T-helper 2 cell treated with Interferon-gamma antibody and Interleukin-4, amounts not matched to agents 100 ng/mL and 5 ng/mL, for 36 hours (primary cell): Measurements from ENCODE around the gene HK2. TPM values are rescaled to one million over a fixed set of nuclear protein-coding genes. Genes with fewer than 3 reads are reported as not detected.

Experiments used
- intact Hi-C: fragments of 100-400 bp; cut with micrococcal nuclease; formaldehyde crosslinking; loops from one replicate; pipeline ENCODE4 v1.15.1; 2023
- total RNA-seq: library from RNA; stranded (reverse); gene quantifications from 2 replicates; pipeline ENCODE4 v1.2.3, GENCODE V29; 2022

The HK2 gene
- total RNA-seq, 1 donor from 2014 or later: 34.2 TPM

GRCh38 chr2:74856599-74856998 is 22.7 kb downstream of the HK2 start:
- intact Hi-C loops: no loop called here

DNA sequence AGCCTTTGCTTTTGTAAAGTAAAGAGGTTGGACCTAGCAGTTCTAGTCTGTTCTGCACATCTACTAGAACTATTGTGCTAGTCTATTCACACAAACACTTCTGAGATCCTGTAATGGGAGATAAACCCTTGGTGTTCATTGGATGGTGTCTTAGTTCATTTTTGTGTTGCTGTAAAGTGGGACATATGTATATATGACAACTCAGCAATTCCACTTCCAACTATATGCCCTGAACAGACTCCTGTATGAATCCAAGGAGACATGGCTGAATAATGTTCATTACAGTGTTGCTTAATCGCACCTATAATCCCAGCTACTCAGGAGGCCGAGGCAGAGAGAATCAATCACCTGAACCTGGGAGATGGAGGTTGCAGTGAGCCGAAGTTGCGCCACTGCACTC is 23.3 kb downstream of the HK2 start:
- intact Hi-C loops: no loop called here

DNA sequence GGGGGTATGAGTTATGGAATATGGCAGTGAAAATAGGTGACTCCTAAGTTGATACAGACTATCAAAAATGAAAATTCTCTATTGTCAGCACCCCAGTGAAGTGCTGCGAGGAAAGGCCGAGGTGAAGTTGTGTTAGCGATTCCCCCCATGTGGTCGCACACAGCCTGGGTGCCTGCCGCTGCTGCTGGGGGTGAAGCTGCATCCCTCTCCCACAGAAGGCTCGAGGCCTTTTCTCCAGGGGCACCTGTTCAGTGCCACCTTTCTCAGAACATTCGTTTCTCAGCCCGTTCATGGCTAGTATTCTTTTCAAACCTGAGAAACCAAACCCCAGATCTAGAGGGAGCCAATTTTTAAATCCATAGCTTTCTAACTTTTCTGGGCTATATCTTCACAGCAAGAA is 23.8 kb downstream of the HK2 start:
- intact Hi-C loops: no loop called here

DNA sequence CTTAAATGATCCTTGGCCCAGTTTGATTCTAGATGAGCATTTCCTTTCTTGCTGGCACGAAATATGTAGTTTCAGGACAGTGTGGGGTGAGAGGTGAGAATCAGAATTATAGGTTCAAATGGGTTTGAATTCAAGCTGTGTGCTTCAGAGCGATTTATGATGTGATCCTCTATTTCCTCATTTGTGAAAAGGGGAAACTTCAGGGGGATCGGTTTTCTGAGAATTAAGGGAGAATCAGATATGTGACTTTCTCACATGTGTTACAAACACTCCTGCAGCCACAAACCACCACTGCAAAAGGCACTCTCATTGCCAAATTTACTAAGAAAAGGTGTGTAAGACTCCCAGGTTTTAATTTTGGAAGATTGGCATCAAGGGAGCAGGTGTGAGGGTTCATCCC is 24.4 kb downstream of the HK2 start:
- intact Hi-C loops: no loop called here

DNA sequence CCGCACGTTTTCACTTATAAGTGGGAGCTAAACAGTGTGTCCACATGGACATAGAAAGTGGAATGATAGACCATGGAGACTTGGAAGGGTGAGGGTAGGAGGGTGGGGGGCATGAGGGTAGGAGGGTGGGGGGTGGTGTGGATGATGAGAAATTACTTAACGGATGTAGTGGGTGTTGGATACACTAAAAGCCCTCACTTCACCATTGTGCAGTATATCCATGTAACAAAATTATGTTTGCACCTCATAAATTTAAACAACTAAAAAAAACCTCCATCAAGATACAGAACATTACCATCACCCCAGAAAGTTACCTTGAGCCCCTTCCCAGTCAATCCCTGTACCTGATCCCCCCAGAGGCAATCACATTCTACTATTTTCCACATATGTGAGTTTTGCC is 26.2 kb downstream of the HK2 start:
- intact Hi-C loops: no loop called here

DNA sequence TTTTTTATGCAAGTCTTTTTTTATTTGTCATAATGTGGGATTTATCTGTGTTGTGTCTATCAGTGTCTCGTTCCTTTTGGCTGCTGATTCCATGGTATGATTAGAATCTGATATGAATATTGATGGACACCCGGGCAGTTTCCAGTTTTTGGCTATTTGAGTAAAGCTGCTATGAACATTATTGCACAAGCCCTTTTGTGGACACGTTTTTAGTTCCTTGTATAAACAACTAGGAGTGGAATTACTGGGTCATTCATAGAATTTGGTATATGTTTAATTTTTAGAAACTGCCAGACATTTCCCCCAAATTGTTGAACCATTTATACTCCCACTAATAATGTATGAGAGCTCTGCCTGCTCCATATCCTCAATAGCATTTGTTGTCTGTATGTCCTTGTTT is 26.6 kb downstream of the HK2 start:
- intact Hi-C loops: no loop called here

GRCh38 chr2:74861531-74861930 is 27.6 kb downstream of the HK2 start:
- intact Hi-C loops: no loop called here

DNA sequence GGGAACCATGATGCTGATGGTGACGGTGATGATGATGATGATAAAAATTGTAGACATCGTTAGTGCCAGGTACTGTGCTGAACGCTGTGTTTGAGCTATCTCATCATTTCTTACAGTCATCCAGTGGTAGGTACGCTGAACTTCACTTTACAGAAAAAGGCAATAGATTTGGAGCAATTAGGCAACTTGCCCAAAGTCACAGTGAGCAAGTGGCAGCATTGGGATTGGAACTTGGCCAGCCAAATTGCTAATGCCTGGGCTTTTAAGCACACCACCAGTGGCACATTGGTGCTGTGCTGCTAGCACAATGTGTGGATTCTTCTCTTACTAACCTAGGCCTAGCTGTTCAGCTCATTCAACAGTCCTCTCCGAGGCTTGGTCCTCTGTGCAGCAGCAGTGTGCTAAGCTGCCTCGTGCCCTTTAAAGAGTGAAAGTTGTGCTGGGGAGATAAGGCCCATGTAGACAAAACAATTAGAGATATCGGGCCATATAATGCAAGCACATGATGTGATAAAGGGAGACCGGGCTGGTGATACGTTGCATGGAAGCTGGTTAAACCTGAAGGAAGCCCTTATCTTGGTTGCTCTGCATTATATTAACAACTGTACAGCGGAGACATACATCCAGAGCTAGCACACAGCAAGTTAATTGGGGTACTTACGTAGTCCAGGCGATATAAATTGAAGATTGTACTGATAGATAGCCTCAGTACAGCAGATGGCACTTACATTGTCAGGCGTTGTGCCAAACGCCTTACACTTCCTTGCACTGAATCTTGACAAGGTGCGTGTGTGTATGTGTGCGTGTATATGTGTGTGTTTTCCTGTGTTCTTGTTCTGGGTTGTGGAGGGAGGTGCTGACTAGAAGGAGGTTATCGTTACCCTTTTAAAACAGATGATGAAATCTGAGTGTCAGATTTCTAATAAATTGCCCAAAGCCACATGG is 28.4 kb downstream of the HK2 start:
- intact Hi-C loops: no loop called here

DNA sequence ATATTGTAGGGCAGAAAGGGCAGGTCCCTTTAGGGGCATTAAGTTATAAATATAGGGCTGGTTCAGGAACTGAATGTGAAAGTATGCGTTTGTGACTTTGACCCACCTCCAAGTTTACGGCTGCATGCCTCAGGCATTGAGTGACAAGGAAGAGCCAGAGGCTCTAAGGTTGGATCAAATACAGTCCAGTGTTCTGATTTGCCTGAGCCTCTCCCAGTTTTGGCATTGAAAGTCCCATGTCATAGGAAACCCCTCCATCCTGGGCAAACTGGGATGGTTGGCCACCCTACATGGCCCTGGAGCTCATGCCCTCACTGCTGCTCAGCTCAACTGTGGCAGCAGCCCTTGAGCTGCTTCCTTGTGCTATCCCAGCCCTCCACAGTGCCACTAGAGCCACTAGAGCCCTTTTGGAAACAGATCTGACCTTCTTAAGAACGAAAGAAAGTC is 29.9 kb downstream of the HK2 start:
- intact Hi-C loops: no loop called here

- intact Hi-C loops: no loop called here
These were observed 31.1 kb downstream of the HK2 start for GRCh38 chr2:74864728-74865722.

- intact Hi-C loops: no loop called here
These were observed 32.1 kb downstream of the HK2 start for GRCh38 chr2:74865770-74866674.

DNA sequence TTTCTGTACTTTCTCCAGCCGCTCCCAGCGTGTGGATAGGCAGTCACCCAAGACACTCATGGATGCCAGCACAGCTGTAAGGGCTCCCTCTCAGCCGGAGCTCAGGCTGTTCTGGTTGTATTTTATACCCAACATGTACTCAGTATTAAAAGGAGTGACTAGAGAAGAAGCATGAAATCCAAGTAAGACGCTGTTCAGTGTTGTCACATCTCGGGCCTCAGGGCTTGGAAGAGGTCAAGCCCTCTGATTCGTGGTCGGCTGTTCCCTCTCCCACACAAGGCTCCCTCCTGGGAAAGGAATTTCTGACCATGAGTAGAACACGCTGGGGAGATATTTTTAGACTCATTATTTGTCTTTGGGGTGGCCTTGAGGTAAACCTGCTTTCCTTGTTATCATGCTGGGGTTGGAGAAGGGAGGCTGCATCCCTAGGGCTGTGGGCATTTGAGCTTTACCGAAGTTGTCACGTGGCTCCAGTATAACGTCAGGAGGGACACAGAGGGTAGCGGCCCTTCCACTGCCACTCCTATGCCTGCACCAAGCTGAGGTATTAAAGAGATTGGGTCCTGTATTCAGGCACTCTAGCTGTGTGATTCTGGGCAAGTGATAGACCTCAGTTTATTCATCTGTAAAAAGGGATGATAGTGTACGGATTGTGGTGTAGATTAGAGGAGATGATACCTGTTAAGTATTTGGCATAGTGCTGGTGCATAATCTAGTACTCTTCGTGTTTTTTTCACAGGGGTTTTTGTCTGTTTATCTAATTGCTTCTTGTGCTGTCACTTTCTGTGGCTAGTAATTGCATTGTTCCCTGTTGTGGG is 34.1 kb downstream of the HK2 start:
- intact Hi-C loops: no loop called here

DNA sequence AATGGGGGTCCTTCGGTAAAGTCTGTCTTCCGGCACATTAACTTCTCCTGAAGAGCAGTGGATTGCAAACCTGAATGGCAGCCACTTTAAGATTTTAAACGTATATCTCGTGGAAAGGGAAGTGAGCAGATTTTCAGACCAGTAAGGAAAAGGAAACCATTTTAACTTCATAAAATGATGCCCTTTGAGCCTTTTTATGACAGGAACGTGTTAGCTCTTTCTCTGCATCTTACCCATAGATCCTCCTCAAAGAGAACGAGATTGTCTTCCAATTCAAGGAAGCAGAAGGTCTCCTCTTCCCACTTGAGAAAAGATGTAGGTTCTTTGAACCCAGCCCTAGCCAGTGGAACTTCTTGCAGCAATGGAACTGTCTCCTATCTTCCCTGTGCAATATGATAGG is 35.6 kb downstream of the HK2 start:
- intact Hi-C loops: no loop called here

GRCh38 chr2:74870951-74871350 is 37.0 kb downstream of the HK2 start:
- intact Hi-C loops: no loop called here

- intact Hi-C loops: no loop called here
These were observed 37.5 kb downstream of the HK2 start for GRCh38 chr2:74871414-74871813.

DNA sequence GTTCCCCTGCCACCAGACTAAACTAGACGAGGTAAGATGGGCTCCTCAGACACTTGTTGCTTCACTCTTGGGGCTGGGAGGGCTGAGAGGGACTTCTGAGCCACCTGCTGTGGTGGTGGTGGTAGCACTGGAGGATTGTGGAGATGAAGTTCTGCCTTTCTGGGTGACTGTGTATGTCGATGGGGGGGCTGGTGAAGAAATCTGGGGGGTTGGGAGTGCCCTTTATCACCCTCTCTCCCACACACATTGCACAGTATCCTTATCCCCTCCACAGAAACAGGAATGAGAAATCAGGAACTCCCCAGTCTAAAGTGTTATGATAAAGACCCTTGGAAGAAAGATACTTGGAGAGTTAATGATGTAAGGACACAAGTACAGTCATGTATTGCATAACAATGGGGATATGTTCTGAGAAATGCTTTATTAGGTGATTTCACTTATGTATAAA is 38.5 kb downstream of the HK2 start:
- intact Hi-C loops: no loop called here

GRCh38 chr2:74873012-74873665 is 39.2 kb downstream of the HK2 start:
- intact Hi-C loops: no loop called here

DNA sequence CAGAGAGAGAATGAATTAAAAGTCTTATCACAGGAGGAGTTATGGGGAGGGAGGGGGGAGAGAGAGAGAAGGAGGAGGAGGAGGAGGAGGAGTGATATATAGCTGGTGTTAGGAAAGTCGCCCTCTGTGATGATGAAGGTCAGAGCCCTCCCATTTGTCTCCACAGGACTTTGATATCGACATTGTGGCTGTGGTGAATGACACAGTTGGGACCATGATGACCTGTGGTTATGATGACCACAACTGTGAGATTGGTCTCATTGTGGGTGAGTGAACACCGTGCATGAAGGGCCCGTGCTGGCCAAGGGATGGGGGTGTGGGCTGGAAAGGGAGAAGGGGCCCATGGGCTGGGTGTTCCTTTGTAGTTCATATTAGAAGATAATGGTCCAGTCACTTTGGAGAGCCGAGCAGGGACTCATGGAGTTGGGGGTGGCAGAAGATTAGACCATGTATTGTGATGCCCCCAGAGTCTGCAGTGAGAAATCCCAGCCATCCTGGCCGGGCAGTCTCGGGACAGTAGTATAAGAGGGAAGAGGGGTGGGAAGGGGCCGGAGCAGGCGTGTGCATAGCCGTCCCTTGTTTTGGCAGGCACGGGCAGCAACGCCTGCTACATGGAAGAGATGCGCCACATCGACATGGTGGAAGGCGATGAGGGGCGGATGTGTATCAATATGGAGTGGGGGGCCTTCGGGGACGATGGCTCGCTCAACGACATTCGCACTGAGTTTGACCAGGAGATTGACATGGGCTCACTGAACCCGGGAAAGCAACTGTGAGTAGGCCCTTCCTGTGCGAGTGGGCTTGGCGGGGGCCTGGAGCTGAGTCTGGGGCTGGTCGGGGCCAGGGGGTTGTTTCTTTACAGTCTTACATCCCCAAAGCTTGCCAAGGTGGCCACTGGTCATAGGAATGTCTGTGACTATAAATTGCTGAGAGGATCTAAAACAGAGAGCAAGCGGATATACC is 40.0 kb downstream of the HK2 start:
- intact Hi-C loops: no loop called here
